Stimulated activated CD4-positive, alpha-beta T cell treated with anti-CD3 and anti-CD28 coated beads, Interleukin-4, amount 100 ng/mL, for 1 hour (primary cell): Measurements from ENCODE around the gene GOLT1B.

ENCODE experiments used
- DNase-seq: peaks from one replicate; pipeline ENCODE4 v3.0.0-alpha.2; 2020

GOLT1B gene

GRCh38 chr12:21566907-21567394, 65.4 kb downstream of the GOLT1B start:
- DNase-seq, result no peak
